ENCODE data around the gene COL6A2.
"Not testable (repeated sequence)": the region's sequence is repeated elsewhere in the genome, so short reads cannot be mapped to it uniquely, and the experiment has no call there.

Gene COL6A2

GRCh38 chr21:46057111-46057709 is 40.7 kb upstream of the COL6A2 start:
- peak; percentile 70 to 95 (median 94) for DNase-seq
- Histone ChIP-seq H3K27me3 (replicated peaks in 2 of 5; ENCODE audit: control insufficient read depth in 4 of 5, insufficient read depth in 5 of 5, low read length in 4 of 5) (peaks cover 0 to 35% (median 8%) of the 10 kb centered on the region in 5 experiments), H3K4me3 (ENCODE audit: control insufficient read depth in 1 of 7, extremely low read depth in 1 of 7, insufficient read depth in 4 of 7, low read depth in 2 of 7, low read length in 6 of 7) (peak overlapping the region in 5 of 7 experiments; percentile 21 to 59 (median 56)), H3K27ac (ENCODE audit: insufficient read depth in 1 of 2, low read depth in 1 of 2, low read length in 2 of 2, poor library complexity in 1 of 2, severe bottlenecking in 2 of 2) (no peak overlapping the region), H3K9me3 (ENCODE audit: control extremely low read depth in 1 of 5, control insufficient read depth in 4 of 5, insufficient read depth in 2 of 5, low read depth in 1 of 5, low read length in 4 of 5) (peaks cover 0 to 17% (median 9%) of the 10 kb centered on the region in 5 experiments), H3K4me1 (ENCODE audit: control extremely low read depth in 1 of 4, control insufficient read depth in 4 of 4, insufficient read depth in 4 of 4, low read length in 3 of 4) (peaks cover 0 to 50% (median 34%) of the 10 kb centered on the region in 4 experiments), H3K36me3 (ENCODE audit: control insufficient read depth in 4 of 4, insufficient read depth in 4 of 4, low read length in 3 of 4) (no peaks in the 10 kb centered on the region)
- CTCF ChIA-PET, result interaction anchor here (0.9 to 1.6 kb wide), 2 partner anchors 9 to 85 kb away, joined by 3 read pairs; no protein-coding TSS in a partner anchor
- POLR2A ChIA-PET, result interaction anchor here (1.2 kb wide), 1 partner anchor 61 kb away, joined by 4 read pairs; no protein-coding TSS in a partner anchor
- WGBS (ENCODE audit: insufficient coverage), result 2% methylated on average over 18 of the region's 27 CpGs

DNA sequence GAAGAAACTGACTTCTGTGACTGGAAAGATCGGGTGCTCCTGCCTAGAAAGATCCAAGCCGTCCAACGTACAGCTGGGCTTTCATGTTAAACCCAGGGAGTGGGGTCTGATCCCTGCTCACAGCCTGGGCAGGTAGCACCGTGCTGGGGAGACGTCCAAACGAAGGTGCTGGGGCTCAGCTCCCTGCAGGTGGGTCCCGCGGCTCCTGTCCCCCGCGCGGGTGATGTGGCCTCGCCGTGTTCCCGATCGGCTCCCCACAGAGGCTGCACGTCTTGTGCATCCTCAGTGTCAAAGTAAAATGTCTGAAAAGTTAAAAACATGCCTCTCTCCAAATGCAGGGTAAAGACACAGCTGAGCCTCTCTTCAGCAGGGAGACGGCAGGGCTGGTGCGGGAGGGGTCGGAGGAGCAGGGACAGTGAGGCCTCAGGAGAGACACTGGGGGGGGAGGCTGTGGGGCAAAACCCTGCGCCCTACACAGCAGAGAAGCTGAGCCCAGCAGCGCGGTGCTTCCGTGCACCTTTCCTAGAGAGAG is 40.1 kb upstream of the COL6A2 start:
- Histone ChIP-seq H3K27ac (ENCODE audit: insufficient read depth in 1 of 2, low read depth in 1 of 2, low read length in 2 of 2, poor library complexity in 1 of 2, severe bottlenecking in 2 of 2) (no peak overlapping the region), H3K9me3 (ENCODE audit: control extremely low read depth in 1 of 5, control insufficient read depth in 4 of 5, insufficient read depth in 2 of 5, low read depth in 1 of 5, low read length in 4 of 5) (peaks cover 0 to 15% (median 13%) of the 10 kb centered on the region in 5 experiments), H3K27me3 (replicated peaks in 2 of 5; ENCODE audit: control insufficient read depth in 4 of 5, insufficient read depth in 5 of 5, low read length in 4 of 5) (peaks cover 0 to 30% (median 8%) of the 10 kb centered on the region in 5 experiments), H3K4me1 (ENCODE audit: control extremely low read depth in 1 of 4, control insufficient read depth in 4 of 4, insufficient read depth in 4 of 4, low read length in 3 of 4) (peaks cover 0 to 50% (median 34%) of the 10 kb centered on the region in 4 experiments), H3K4me3 (ENCODE audit: control insufficient read depth in 1 of 7, extremely low read depth in 1 of 7, insufficient read depth in 4 of 7, low read depth in 2 of 7, low read length in 6 of 7) (peak overlapping the region in 5 of 7 experiments; percentile 21 to 59 (median 56)), H3K36me3 (ENCODE audit: control insufficient read depth in 4 of 4, insufficient read depth in 4 of 4, low read length in 3 of 4) (no peaks in the 10 kb centered on the region)
- POLR2A ChIA-PET, result interaction anchor here (1.2 kb wide), 1 partner anchor 61 kb away, joined by 4 read pairs; no protein-coding TSS in a partner anchor
- CTCF ChIA-PET, result interaction anchor here (0.9 kb wide), 1 partner anchor 9 kb away, joined by 3 read pairs; no protein-coding TSS in a partner anchor
- no peak for DNase-seq
- 59% methylated on average over 20 of the region's 23 CpGs for WGBS (ENCODE audit: insufficient coverage)

GRCh38 chr21:46058431-46059145 is 39.3 kb upstream of the COL6A2 start:
- H3K27ac ChIP-seq (ENCODE audit: insufficient read depth in 1 of 2, low read depth in 1 of 2, low read length in 2 of 2, poor library complexity in 1 of 2, severe bottlenecking in 2 of 2), result no peak overlapping the region
- DNase-seq, result no peak
- peaks cover 0 to 21% (median 17%) of the 10 kb centered on the region in 5 experiments for H3K9me3 ChIP-seq (ENCODE audit: control extremely low read depth in 1 of 5, control insufficient read depth in 4 of 5, insufficient read depth in 2 of 5, low read depth in 1 of 5, low read length in 4 of 5)
- CTCF ChIA-PET, result no interaction called here
- H3K36me3 ChIP-seq (ENCODE audit: control insufficient read depth in 4 of 4, insufficient read depth in 4 of 4, low read length in 3 of 4), result no peaks in the 10 kb centered on the region
- H3K4me1 ChIP-seq (ENCODE audit: control extremely low read depth in 1 of 4, control insufficient read depth in 4 of 4, insufficient read depth in 4 of 4, low read length in 3 of 4), result peaks cover 0 to 50% (median 34%) of the 10 kb centered on the region in 4 experiments
- POLR2A ChIA-PET, result no interaction called here
- peaks cover 0 to 30% (median 8%) of the 10 kb centered on the region in 5 experiments for H3K27me3 ChIP-seq (replicated peaks in 2 of 5; ENCODE audit: control insufficient read depth in 4 of 5, insufficient read depth in 5 of 5, low read length in 4 of 5)
- H3K4me3 ChIP-seq (ENCODE audit: control insufficient read depth in 1 of 7, extremely low read depth in 1 of 7, insufficient read depth in 4 of 7, low read depth in 2 of 7, low read length in 6 of 7), result peak overlapping the region in 1 of 7 experiments; percentile 59
- WGBS (ENCODE audit: insufficient coverage), result 92% methylated on average over 10 of the region's 10 CpGs

- Histone ChIP-seq H3K4me3 (ENCODE audit: control insufficient read depth in 1 of 7, extremely low read depth in 1 of 7, insufficient read depth in 4 of 7, low read depth in 2 of 7, low read length in 6 of 7) (no peak overlapping the region), H3K36me3 (ENCODE audit: control insufficient read depth in 4 of 4, insufficient read depth in 4 of 4, low read length in 3 of 4) (no peaks in the 10 kb centered on the region), H3K27ac (ENCODE audit: insufficient read depth in 1 of 2, low read depth in 1 of 2, low read length in 2 of 2, poor library complexity in 1 of 2, severe bottlenecking in 2 of 2) (no peak overlapping the region), H3K9me3 (ENCODE audit: control extremely low read depth in 1 of 5, control insufficient read depth in 4 of 5, insufficient read depth in 2 of 5, low read depth in 1 of 5, low read length in 4 of 5) (peaks cover 0 to 21% (median 17%) of the 10 kb centered on the region in 5 experiments), H3K4me1 (ENCODE audit: control extremely low read depth in 1 of 4, control insufficient read depth in 4 of 4, insufficient read depth in 4 of 4, low read length in 3 of 4) (peaks cover 0 to 50% (median 34%) of the 10 kb centered on the region in 4 experiments), H3K27me3 (replicated peaks in 2 of 5; ENCODE audit: control insufficient read depth in 4 of 5, insufficient read depth in 5 of 5, low read length in 4 of 5) (peaks cover 0 to 30% (median 8%) of the 10 kb centered on the region in 5 experiments)
- CTCF ChIA-PET, result no interaction called here
- WGBS (ENCODE audit: insufficient coverage), result 96% methylated on average over 10 of the region's 12 CpGs
- POLR2A ChIA-PET, result no interaction called here
- no peak for DNase-seq
These were observed 38.7 kb upstream of the COL6A2 start for GRCh38 chr21:46059195-46059594.

GRCh38 chr21:46059711-46060455 is 38.0 kb upstream of the COL6A2 start:
- CTCF ChIA-PET, result interaction anchor here (1.0 kb wide), 1 partner anchor 46 kb away, joined by 3 read pairs; no protein-coding TSS in a partner anchor
- WGBS (ENCODE audit: insufficient coverage), result 97% methylated on average over 20 of the region's 21 CpGs
- H3K4me3 ChIP-seq (ENCODE audit: control insufficient read depth in 1 of 7, extremely low read depth in 1 of 7, insufficient read depth in 4 of 7, low read depth in 2 of 7, low read length in 6 of 7); POLR2A ChIA-PET; H3K36me3 ChIP-seq (ENCODE audit: control insufficient read depth in 4 of 4, insufficient read depth in 4 of 4, low read length in 3 of 4); DNase-seq; H3K27ac ChIP-seq (ENCODE audit: insufficient read depth in 1 of 2, low read depth in 1 of 2, low read length in 2 of 2, poor library complexity in 1 of 2, severe bottlenecking in 2 of 2): not testable (repeated sequence)
- peaks cover 0 to 51% (median 36%) of the 10 kb centered on the region in 4 experiments for H3K4me1 ChIP-seq (ENCODE audit: control extremely low read depth in 1 of 4, control insufficient read depth in 4 of 4, insufficient read depth in 4 of 4, low read length in 3 of 4)
- peaks cover 0 to 30% (median 8%) of the 10 kb centered on the region in 5 experiments for H3K27me3 ChIP-seq (replicated peaks in 2 of 5; ENCODE audit: control insufficient read depth in 4 of 5, insufficient read depth in 5 of 5, low read length in 4 of 5)
- H3K9me3 ChIP-seq (ENCODE audit: control extremely low read depth in 1 of 5, control insufficient read depth in 4 of 5, insufficient read depth in 2 of 5, low read depth in 1 of 5, low read length in 4 of 5), result peaks cover 0 to 21% (median 17%) of the 10 kb centered on the region in 5 experiments

DNA sequence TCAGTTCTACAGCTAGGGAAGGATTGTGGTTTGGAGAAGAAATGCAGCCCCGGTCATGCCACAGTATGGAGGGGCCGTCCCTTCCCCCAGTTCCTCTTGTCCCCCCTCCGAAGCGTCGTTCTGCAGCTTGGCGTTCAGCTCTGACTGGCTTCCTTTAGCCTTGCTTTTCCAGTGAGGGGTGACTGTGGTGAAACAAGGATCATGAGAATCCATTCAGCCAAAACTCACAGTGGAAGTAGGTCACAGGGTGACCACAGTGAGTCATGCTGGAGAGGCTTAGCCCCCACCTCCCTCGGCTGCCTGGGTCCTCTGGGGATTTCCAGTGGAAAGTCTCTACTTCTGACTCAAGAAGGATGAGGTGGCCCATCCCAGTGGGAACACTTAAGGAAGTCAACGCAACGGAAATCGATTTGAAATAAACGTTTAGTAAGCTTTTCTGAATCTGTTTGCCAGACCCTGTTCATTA is 37.3 kb upstream of the COL6A2 start:
- H3K4me1 ChIP-seq (ENCODE audit: control extremely low read depth in 1 of 4, control insufficient read depth in 4 of 4, insufficient read depth in 4 of 4, low read length in 3 of 4), result peaks cover 0 to 58% (median 44%) of the 10 kb centered on the region in 4 experiments
- H3K36me3 ChIP-seq (ENCODE audit: control insufficient read depth in 4 of 4, insufficient read depth in 4 of 4, low read length in 3 of 4), result no peaks in the 10 kb centered on the region
- 31% methylated on average over 5 of the region's 11 CpGs for WGBS (ENCODE audit: insufficient coverage)
- POLR2A ChIA-PET, result no interaction called here
- DNase-seq, result peak; percentile 81 to 96 (median 95)
- H3K9me3 ChIP-seq (ENCODE audit: control extremely low read depth in 1 of 5, control insufficient read depth in 4 of 5, insufficient read depth in 2 of 5, low read depth in 1 of 5, low read length in 4 of 5), result peaks cover 0 to 21% (median 17%) of the 10 kb centered on the region in 5 experiments
- peak overlapping the region in 1 of 7 experiments; percentile 36 for H3K4me3 ChIP-seq (ENCODE audit: control insufficient read depth in 1 of 7, extremely low read depth in 1 of 7, insufficient read depth in 4 of 7, low read depth in 2 of 7, low read length in 6 of 7)
- no peak overlapping the region for H3K27ac ChIP-seq (ENCODE audit: insufficient read depth in 1 of 2, low read depth in 1 of 2, low read length in 2 of 2, poor library complexity in 1 of 2, severe bottlenecking in 2 of 2)
- H3K27me3 ChIP-seq (replicated peaks in 2 of 5; ENCODE audit: control insufficient read depth in 4 of 5, insufficient read depth in 5 of 5, low read length in 4 of 5), result peaks cover 0 to 30% (median 8%) of the 10 kb centered on the region in 5 experiments
- CTCF ChIA-PET, result interaction anchor here (0.6 to 1.0 kb wide), 3 partner anchors 46 to 465 kb away, joined by 3 to 4 read pairs (median 3); no protein-coding TSS in a partner anchor

Measured in common myeloid progenitor, CD34-positive (primary cell).